Keratinocyte (primary cell): ENCODE data around the gene E2F1. TPM values are rescaled to one million over a fixed set of nuclear protein-coding genes. Genes with fewer than 3 reads are reported as not detected.

ENCODE experiments used
- DNase-seq: peaks from one replicate; pipeline ENCODE4 v3.0.0-alpha.2; 2011; ENCODE audit warnings: low read depth, missing footprints, low spot score
- FAIRE-seq: peaks from 2 replicates; lab custom pipeline; 2011; peaks lifted over from hg19 to GRCh38; lab: Jason Lieb, UNC
- H2AFZ ChIP-seq: 2 replicates; pipeline ENCODE4 v1.6.0; 2012; ENCODE audit warnings: low read length, control low read depth, inconsistent platforms; ENCODE audit not compliant: control insufficient read depth
- H3K27ac ChIP-seq: 2 replicates; pipeline ENCODE4 v1.5.1; 2011; ENCODE audit warnings: low read length; ENCODE audit not compliant: control insufficient read depth, insufficient read depth
- H3K27me3 ChIP-seq: 3 replicates; pipeline ENCODE4 v1.6.0; 2011; ENCODE audit warnings: low read length; ENCODE audit not compliant: control insufficient read depth, insufficient read depth; ENCODE audit errors: extremely low read depth
- H3K36me3 ChIP-seq, 2 experiments: 2 replicates in 1 of 2; 3 replicates in 1 of 2; pipeline ENCODE4 v1.5.1; 2011; ENCODE audit warnings: low read length in 2 of 2, mild to moderate bottlenecking in 1 of 2; ENCODE audit not compliant: control insufficient read depth in 2 of 2, insufficient read depth in 2 of 2; ENCODE audit errors: extremely low read depth in 1 of 2
- H3K4me1 ChIP-seq: 3 replicates; pipeline ENCODE4 v1.5.1; 2011; ENCODE audit warnings: low read length; ENCODE audit not compliant: control insufficient read depth, insufficient read depth; ENCODE audit errors: extremely low read depth
- H3K4me2 ChIP-seq: 3 replicates; pipeline ENCODE4 v1.6.0; 2011; ENCODE audit warnings: low read depth, low read length; ENCODE audit not compliant: control insufficient read depth, insufficient read depth; ENCODE audit errors: extremely low read depth
- H3K4me3 ChIP-seq, 3 experiments: fragments of 200-600 bp in 1 of 3; sonication (generic) in 1 of 3; 2 replicates in 2 of 3; 3 replicates in 1 of 3; pipeline ENCODE4 v1.5.1; 2011 to 2016; ENCODE audit warnings: low read length in 3 of 3, mild to moderate bottlenecking in 3 of 3, control low read depth in 2 of 3, inconsistent platforms in 1 of 3, low read depth in 1 of 3, mixed read lengths in 1 of 3, mixed run types in 1 of 3, moderate library complexity in 1 of 3; ENCODE audit not compliant: control insufficient read depth in 2 of 3, insufficient read depth in 2 of 3; ENCODE audit errors: extremely low read depth in 1 of 3
- H3K79me2 ChIP-seq: 2 replicates; pipeline ENCODE4 v1.6.0; 2012; ENCODE audit warnings: low read length; ENCODE audit not compliant: control insufficient read depth, insufficient read depth
- H3K9ac ChIP-seq: 3 replicates; pipeline ENCODE4 v1.6.0; 2011; ENCODE audit warnings: low read length; ENCODE audit not compliant: control insufficient read depth, insufficient read depth; ENCODE audit errors: extremely low read depth
- H3K9me1 ChIP-seq: 3 replicates; pipeline ENCODE4 v1.6.0; 2011; ENCODE audit warnings: low read length; ENCODE audit not compliant: control insufficient read depth, insufficient read depth; ENCODE audit errors: extremely low read depth
- H3K9me3 ChIP-seq: 2 replicates; pipeline ENCODE4 v1.5.1; 2012; ENCODE audit warnings: low read depth, low read length; ENCODE audit not compliant: control insufficient read depth
- H4K20me1 ChIP-seq: 3 replicates; pipeline ENCODE4 v1.6.0; 2011; ENCODE audit warnings: low read length; ENCODE audit not compliant: control insufficient read depth, insufficient read depth; ENCODE audit errors: extremely low read depth
- CTCF ChIP-seq, 3 experiments: IDR thresholded peaks in 1 of 3; conservative IDR thresholded peaks in 1 of 3; optimal IDR thresholded peaks in 1 of 3; 2 replicates in 2 of 3; 3 replicates in 1 of 3; pipeline versions ENCODE3 to v1.5.1; 2011; ENCODE audit warnings: low read length in 3 of 3, mild to moderate bottlenecking in 3 of 3, moderate library complexity in 2 of 3, control low read depth in 1 of 3, inconsistent platforms in 1 of 3; ENCODE audit not compliant: insufficient read depth in 2 of 3; ENCODE audit errors: extremely low read depth in 1 of 3
- EZH2 ChIP-seq: IDR thresholded peaks from one replicate; pipeline ENCODE4 v1.6.1; 2012; ENCODE audit warnings: inconsistent platforms, mild to moderate bottlenecking, low read length, moderate library complexity
- dilution Hi-C: fragments of 300-500 bp; cut with MboI; formaldehyde crosslinking; loops from one replicate; pipeline ENCODE4 v1.7.0; 2020; ENCODE audit warnings: low sequenced_read_pairs; ENCODE audit not compliant: extremely low pct_ligation_motif_present
- polyA plus RNA-seq, 5 experiments: library from polyadenylated mRNA; depleted of rRNA in 3 of 5; stranded (reverse) in 3 of 5; stranded (forward) in 1 of 5; unstranded in 1 of 5; fragments of >200 nt; gene quantifications; 1 replicate in 1 of 5; 2 replicates in 3 of 5; 3 replicates in 1 of 5; pipeline versions ENCODE4 v1.2.1 to v1.2.3, GENCODE V29; 2011 to 2012; ENCODE audit warnings: missing spikeins in 2 of 5, low read depth in 1 of 5, low replicate concordance in 1 of 5

E2F1 gene
- polyA plus RNA-seq, 1 donor (not counting 4 experiments of a cell fraction or from before 2014, with no cell fraction given) = 2.8 TPM

DNA sequence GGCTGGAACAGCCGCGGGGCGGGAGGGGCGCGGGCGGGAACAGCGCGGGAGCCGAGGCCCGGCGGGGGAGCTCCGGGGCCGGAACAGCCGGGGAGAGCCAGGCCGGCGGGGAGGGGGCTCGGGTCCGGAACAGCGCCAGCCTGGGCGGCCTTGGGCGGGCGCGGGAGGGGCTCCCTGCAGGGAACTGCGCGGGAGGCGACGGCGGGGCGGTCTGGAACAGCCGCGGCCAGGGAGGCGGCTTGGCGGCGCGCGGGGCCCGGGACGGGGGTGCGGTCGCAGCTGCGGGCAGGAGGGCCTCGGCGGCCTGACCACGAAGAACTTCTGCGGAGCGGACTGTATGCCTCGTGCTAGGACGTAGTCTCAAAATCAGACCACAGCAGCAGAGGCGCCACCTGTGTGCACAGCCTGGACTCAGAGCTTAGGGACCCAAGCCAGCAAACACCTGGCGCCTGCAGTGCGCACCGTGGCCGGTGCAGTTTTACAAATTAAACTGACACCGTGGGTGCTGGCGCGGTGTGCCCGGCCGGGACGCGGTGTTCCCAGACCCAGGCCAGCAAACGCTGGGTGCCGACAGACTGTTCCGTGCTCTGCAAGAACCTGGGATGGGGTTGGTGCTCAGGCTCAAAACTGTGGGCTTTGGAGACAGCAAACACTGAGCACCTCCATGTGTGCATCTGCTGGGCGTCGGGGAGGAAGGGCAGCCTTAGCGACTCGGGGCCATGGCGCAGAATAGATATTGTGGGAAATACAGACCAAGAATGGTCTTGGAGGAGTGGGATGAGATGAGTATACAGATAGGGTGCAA, 46.2 kb upstream of the E2F1 start:
- Histone ChIP-seq H4K20me1 (no peaks in the 10 kb centered on the region), H3K27ac (peak overlapping the region; percentile 29), H3K9ac (peak overlapping the region; percentile 67), H3K9me3 (peaks cover 6% of the 10 kb centered on the region), H3K36me3 (peaks cover 0 to 2% of the 10 kb centered on the region in 2 experiments), H3K4me3 (peak overlapping the region; percentile 32 to 78 (median 74)), H3K27me3 (no peaks in the 10 kb centered on the region), H3K9me1 (no peaks in the 10 kb centered on the region), H3K4me1 (peaks cover 15% of the 10 kb centered on the region), H3K4me2 (peak overlapping the region; percentile 93), H2AFZ (peak overlapping the region; percentile 91), H3K79me2 (no peaks in the 10 kb centered on the region)
- DNase-seq (peak; percentile 15), FAIRE-seq (no peak)
- TF ChIP-seq CTCF (optimal IDR thresholded peaks at IDR 0.05 in 1 of 3, IDR thresholded peaks at IDR 0.05 in 1 of 3, conservative IDR thresholded peaks at IDR 0.05 in 1 of 3; ENCODE audit: extremely low read depth in 1 of 3, insufficient read depth in 2 of 3, low read length in 3 of 3) (peak in 1 of 3 experiments; percentile 42), EZH2 (no peak)
- dilution Hi-C loops = no loop called here

DNA sequence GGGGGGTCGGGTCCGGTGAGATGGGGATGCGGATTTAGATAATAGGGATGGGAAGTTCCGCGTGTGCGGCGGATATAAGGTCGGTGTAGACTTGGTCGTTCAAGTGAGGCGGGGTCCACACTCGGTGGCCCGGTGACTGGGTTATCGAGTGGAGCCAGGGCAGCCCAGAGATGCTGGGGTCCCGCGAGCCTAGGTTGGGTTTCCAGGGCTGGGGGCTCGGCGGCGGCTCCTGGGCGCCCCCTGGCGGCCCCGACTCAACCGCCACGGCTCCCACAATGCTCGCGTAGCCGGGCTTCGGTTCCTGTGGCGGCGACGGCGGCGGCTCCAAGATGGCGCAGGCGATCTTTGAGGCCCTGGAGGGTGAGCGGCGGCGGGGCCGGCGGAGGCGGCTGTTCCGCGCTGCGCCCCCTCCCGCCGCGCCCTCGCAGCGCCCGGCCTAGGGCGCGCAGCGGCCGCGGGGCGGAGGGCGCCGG, 45.5 kb upstream of the E2F1 start, which contains the start of gene ZNF341:
Gene ZNF341 (plus strand): TSS at position 304 of the 473 bp plus-strand sequence. CDS start 26 bp downstream, at position 330.
- Histone ChIP-seq H3K4me1 (peaks cover 15% of the 10 kb centered on the region), H3K4me3 (peak within 1 kb of the TSS; percentile 32 to 78 (median 74)), H3K79me2 (no peaks in the 10 kb centered on the region), H3K9me1 (no peaks in the 10 kb centered on the region), H2AFZ (peak within 1 kb of the TSS; percentile 91), H3K9ac (peak within 1 kb of the TSS; percentile 67), H3K36me3 (peaks cover 0 to under 1% of the 10 kb centered on the region in 2 experiments), H3K4me2 (peak within 1 kb of the TSS; percentile 93), H3K27me3 (no peaks in the 10 kb centered on the region), H3K9me3 (peaks cover 3% of the 10 kb centered on the region), H3K27ac (peak within 1 kb of the TSS; percentile 29), H4K20me1 (no peaks in the 10 kb centered on the region)
- TF ChIP-seq EZH2 = no peak
- peak in 2 of 3 experiments; percentile 63 to 93 for TF ChIP-seq CTCF (optimal IDR thresholded peaks at IDR 0.05 in 1 of 3, IDR thresholded peaks at IDR 0.05 in 1 of 3, conservative IDR thresholded peaks at IDR 0.05 in 1 of 3; ENCODE audit: extremely low read depth in 1 of 3, insufficient read depth in 2 of 3, low read length in 3 of 3)
- FAIRE-seq (no peak), DNase-seq (peak; percentile 2)
- dilution Hi-C loops = no loop called here
